IMR-90 (cell line): Measurements from ENCODE around the gene EGFR. TPM values are rescaled to one million over a fixed set of nuclear protein-coding genes. Genes with fewer than 3 reads are reported as not detected.

Experiments
- ATAC-seq: fragments of 200-7000 bp; cut with Tn5 transposase; 2 replicates; pipeline ENCODE4 v1.9.1; 2020; ENCODE audit warnings: low read depth, mild to moderate bottlenecking, moderate library complexity
- BruUV-seq: library from RNA; stranded (reverse); fragments of 400-500 nt; replicated peaks from 2 replicates; lab custom pipeline; 2021; lab: Mats Ljungman, UMichigan
- CTCF ChIA-PET: fragments of 300-600 bp; formaldehyde crosslinking; extraction: SDS; loops from one replicate; lab custom pipeline; 2021; ENCODE audit warnings: antibody characterized with exemption; lab: Yijun Ruan, JAX
- POLR2A ChIA-PET: fragments of 300-600 bp; sonication (Branson Sonifier 250); formaldehyde crosslinking; loops from one replicate; lab custom pipeline; 2022; ENCODE audit warnings: antibody characterized with exemption; ENCODE audit not compliant: unreplicated experiment; lab: Charles Lee
- DNase-seq: peaks from one replicate; pipeline ENCODE4 v3.0.0; 2013
- H2AFZ ChIP-seq: replicated peaks from 2 replicates; pipeline ENCODE3; 2013; ENCODE audit warnings: low read length, mild to moderate bottlenecking; ENCODE audit not compliant: poor library complexity
- H2AK5ac ChIP-seq: 2 replicates; pipeline ENCODE4 v1.6.1; 2013; ENCODE audit warnings: low read depth, low read length, inconsistent platforms
- H2AK9ac ChIP-seq: replicated peaks from 2 replicates; pipeline ENCODE3; 2013; ENCODE audit warnings: mild to moderate bottlenecking, low read depth, low read length, moderate library complexity; ENCODE audit not compliant: poor library complexity
- H2BK120ac ChIP-seq: 2 replicates; pipeline ENCODE4 v1.6.1; 2013; ENCODE audit warnings: low read depth, low read length, inconsistent platforms
- H2BK15ac ChIP-seq: 3 replicates; pipeline ENCODE4 v1.6.1; 2013; ENCODE audit warnings: low read depth, low read length, inconsistent platforms
- H2BK20ac ChIP-seq: 2 replicates; pipeline ENCODE4 v1.6.1; 2013; ENCODE audit warnings: low read depth, mild to moderate bottlenecking, inconsistent platforms, low read length, moderate library complexity
- H2BK5ac ChIP-seq: 2 replicates; pipeline ENCODE4 v1.6.1; 2013; ENCODE audit warnings: mild to moderate bottlenecking, low read depth, low read length, inconsistent platforms; ENCODE audit not compliant: poor library complexity, severe bottlenecking
- H3K14ac ChIP-seq: replicated peaks from 2 replicates; pipeline ENCODE4 v1.6.1; 2013; ENCODE audit warnings: low read depth, low read length, inconsistent platforms
- H3K18ac ChIP-seq: 2 replicates; pipeline ENCODE4 v1.6.1; 2013; ENCODE audit warnings: low read depth, low read length, control low read depth
- H3K23ac ChIP-seq: 2 replicates; pipeline ENCODE4 v1.6.1; 2013; ENCODE audit warnings: low read depth, low read length, inconsistent platforms
- H3K27ac ChIP-seq: 2 replicates; pipeline ENCODE4 v1.5.1; 2013; ENCODE audit warnings: mild to moderate bottlenecking, control low read depth, low read length; ENCODE audit not compliant: insufficient read depth
- H3K27me3 ChIP-seq: 2 replicates; pipeline ENCODE4 v1.6.1; 2013; ENCODE audit warnings: low read length; ENCODE audit not compliant: control insufficient read depth, insufficient read depth
- H3K36me3 ChIP-seq: 2 replicates; pipeline ENCODE4 v1.6.1; 2013; ENCODE audit warnings: low read length, mixed read lengths; ENCODE audit not compliant: control insufficient read depth, insufficient read depth
- H3K4ac ChIP-seq: 2 replicates; pipeline ENCODE4 v1.6.1; 2013; ENCODE audit warnings: low read depth, low read length, inconsistent platforms
- H3K4me1 ChIP-seq: 2 replicates; pipeline ENCODE4 v1.6.1; 2013; ENCODE audit warnings: low read length, mixed read lengths; ENCODE audit not compliant: control insufficient read depth, insufficient read depth
- H3K4me2 ChIP-seq: 2 replicates; pipeline ENCODE4 v1.6.1; 2013; ENCODE audit warnings: low read depth, mild to moderate bottlenecking, control low read depth, low read length, moderate library complexity
- H3K4me3 ChIP-seq: 2 replicates; pipeline ENCODE4 v1.5.1; 2013; ENCODE audit warnings: low read depth, mild to moderate bottlenecking, control low read depth, low read length, moderate library complexity; ENCODE audit not compliant: insufficient read depth
- H3K56ac ChIP-seq: 2 replicates; pipeline ENCODE4 v1.6.1; 2013; ENCODE audit warnings: low read length, inconsistent platforms; ENCODE audit not compliant: insufficient read depth; ENCODE audit errors: extremely low read depth
- H3K79me1 ChIP-seq, 2 experiments: 2 replicates each; pipeline ENCODE4 v1.6.1; 2013; ENCODE audit warnings: low read length in 2 of 2, inconsistent platforms in 1 of 2, low read depth in 1 of 2
- H3K9ac ChIP-seq: 2 replicates; pipeline ENCODE4 v1.6.1; 2013; ENCODE audit warnings: low read depth, low read length, control low read depth
- H3K9me1 ChIP-seq: 2 replicates; pipeline ENCODE4 v1.6.1; 2013; ENCODE audit warnings: low read length, inconsistent platforms; ENCODE audit not compliant: insufficient read depth
- H3K9me3 ChIP-seq: 2 replicates; pipeline ENCODE4 v1.6.1; 2013; ENCODE audit warnings: low read length; ENCODE audit not compliant: control insufficient read depth, insufficient read depth
- H4K20me1 ChIP-seq: 2 replicates; pipeline ENCODE4 v1.6.1; 2013; ENCODE audit warnings: low read length, inconsistent platforms; ENCODE audit not compliant: insufficient read depth
- H4K5ac ChIP-seq: 2 replicates; pipeline ENCODE4 v1.6.1; 2013; ENCODE audit warnings: mild to moderate bottlenecking, low read depth, low read length, control low read depth
- H4K8ac ChIP-seq, 2 experiments: 2 replicates each; pipeline ENCODE4 v1.6.1; 2013; ENCODE audit warnings: low read depth in 2 of 2, low read length in 2 of 2, control low read depth in 1 of 2, inconsistent platforms in 1 of 2
- H4K91ac ChIP-seq: 2 replicates; pipeline ENCODE4 v1.6.1; 2013; ENCODE audit warnings: low read depth, low read length, inconsistent platforms; ENCODE audit not compliant: insufficient read depth
- BHLHE40 ChIP-seq: fragments of 150-350 bp; IDR thresholded peaks from 2 replicates; pipeline ENCODE4 v1.6.1; 2016; ENCODE audit warnings: mild to moderate bottlenecking, low read depth, low read length
- CHD1 ChIP-seq: IDR thresholded peaks from 2 replicates; pipeline ENCODE4 v1.6.1; 2012; ENCODE audit warnings: low read depth, low read length, improper control_type of control experiment
- CTCF ChIP-seq: conservative IDR thresholded peaks from 2 replicates; pipeline ENCODE4 v1.5.1; 2012; ENCODE audit warnings: mild to moderate bottlenecking, low read depth, low read length, improper control_type of control experiment
- ELK1 ChIP-seq: fragments of 150-350 bp; IDR thresholded peaks from 2 replicates; pipeline ENCODE4 v1.6.1; 2016; ENCODE audit warnings: low read depth, mild to moderate bottlenecking, low read length, moderate library complexity, borderline replicate concordance
- MAFK ChIP-seq: IDR thresholded peaks from 2 replicates; pipeline ENCODE4 v1.6.1; 2012; ENCODE audit warnings: low read depth, low read length, improper control_type of control experiment
- MAZ ChIP-seq: IDR thresholded peaks from 2 replicates; pipeline ENCODE4 v1.6.1; 2012; ENCODE audit warnings: low read depth, mild to moderate bottlenecking, low read length, improper control_type of control experiment, moderate library complexity, borderline replicate concordance
- MXI1 ChIP-seq: IDR thresholded peaks from 2 replicates; pipeline ENCODE4 v1.6.1; 2012; ENCODE audit warnings: low read depth, mild to moderate bottlenecking, low read length, moderate library complexity, borderline replicate concordance
- NFE2L2 ChIP-seq: fragments of 150-350 bp; IDR thresholded peaks from 2 replicates; pipeline ENCODE4 v1.6.1; 2016; ENCODE audit warnings: low read depth, mild to moderate bottlenecking, low read length
- POLR2A ChIP-seq: IDR thresholded peaks from 2 replicates; pipeline ENCODE4 v1.6.1; 2012; ENCODE audit warnings: mild to moderate bottlenecking, low read depth, low read length
- RCOR1 ChIP-seq: IDR thresholded peaks from 2 replicates; pipeline ENCODE4 v1.6.1; 2012; ENCODE audit warnings: mild to moderate bottlenecking, low read length, improper control_type of control experiment; ENCODE audit not compliant: insufficient replicate concordance
- RFX5 ChIP-seq: IDR thresholded peaks from 2 replicates; pipeline ENCODE4 v1.8.0; 2012; ENCODE audit warnings: low read depth, mild to moderate bottlenecking, low read length, moderate library complexity
- SMC3 ChIP-seq: fragments of 150-350 bp; IDR thresholded peaks from 2 replicates; pipeline ENCODE4 v1.6.1; 2016; ENCODE audit warnings: low read depth, mild to moderate bottlenecking, antibody characterized with exemption, low read length, moderate library complexity
- USF2 ChIP-seq: fragments of 150-350 bp; IDR thresholded peaks from 2 replicates; pipeline ENCODE4 v1.6.1; 2017; ENCODE audit warnings: mild to moderate bottlenecking, antibody characterized with exemption, low read length, low read depth
- WGBS, 2 experiments: methylation state at CpG; one replicate each; pipeline versions ENCODE4 v1.1.5 to v1.1.7; 2013; ENCODE audit warnings: missing lambda C conversion rate in 2 of 2; ENCODE audit not compliant: insufficient read length in 1 of 2; ENCODE audit errors: extremely low coverage in 2 of 2; 5-methylcytosine and 5-hydroxymethylcytosine counted together
- dilution Hi-C: fragments of 300-500 bp; cut with HindIII; formaldehyde crosslinking; loops from one replicate; pipeline ENCODE4 v1.14.3; 2018; ENCODE audit warnings: low sequenced_read_pairs; ENCODE audit not compliant: unreplicated experiment
- in situ Hi-C: fragments of 300-500 bp; cut with MboI; formaldehyde crosslinking; loops from 3 replicates; pipeline ENCODE4 v1.14.3; 2019; ENCODE audit warnings: low sequenced_read_pairs, inconsistent platforms, mixed read lengths
- intact Hi-C: fragments of 100-400 bp; cut with micrococcal nuclease; formaldehyde crosslinking; loops from 2 replicates; pipeline ENCODE4 v1.10.0; 2022
- polyA plus RNA-seq, 3 experiments: library from polyadenylated mRNA; depleted of rRNA; stranded (reverse); fragments of >200 nt; gene quantifications; 2 replicates each; pipeline ENCODE4 v1.2.3, GENCODE V29; 2012; ENCODE audit warnings: low replicate concordance in 1 of 3
- total RNA-seq: library from RNA; depleted of rRNA; stranded (reverse); fragments of >200 nt; gene quantifications from 2 replicates; pipeline ENCODE4 v1.2.3, GENCODE V29; 2012

The EGFR gene
- total and polyA plus RNA-seq, 2 of the 4 experiments (the other 2 are of a cell fraction) = 36.9 to 60.4 TPM

- TF ChIP-seq CHD1 = no peak
- TF ChIP-seq SMC3 = no peak
- no peak for TF ChIP-seq BHLHE40
- TF ChIP-seq MAZ = no peak
- TF ChIP-seq NFE2L2 = no peak
- no peak for TF ChIP-seq ELK1
- no peak for TF ChIP-seq CTCF
- no peak for TF ChIP-seq MXI1
- TF ChIP-seq RFX5 = no peak
- TF ChIP-seq MAFK = no peak
- no peak for TF ChIP-seq POLR2A
- TF ChIP-seq RCOR1 = no peak
- TF ChIP-seq USF2 = no peak
- POLR2A ChIA-PET = no interaction called here
- Histone ChIP-seq H4K5ac (no peak overlapping the region), H3K36me3 (peaks cover 3% of the 10 kb centered on the region; the same call in 1 of the 2 replicates), H3K9ac (no peak overlapping the region), H2AK9ac (no peak overlapping the region), H3K14ac (no peak overlapping the region), H3K4me1 (peaks cover 39% of the 10 kb centered on the region), H3K27ac (peak overlapping the region; percentile 50; the same call in 1 of the 2 replicates), H3K9me1 (peaks cover 27% of the 10 kb centered on the region), H3K4me3 (no peak overlapping the region), H3K9me3 (no peaks in the 10 kb centered on the region), H3K4me2 (no peak overlapping the region), H3K23ac (0 out of 2 replicates have a peak overlapping the region, but pooled peaks have one; percentile 25), H2BK5ac (peak overlapping the region; percentile 99), H2BK15ac (no peak overlapping the region; the same call in 2 of the 3 replicates), H3K79me1 (peaks cover 48 to 88% of the 10 kb centered on the region in 2 experiments), H4K20me1 (peaks cover 25% of the 10 kb centered on the region; the same call in 1 of the 2 replicates), H3K56ac (no peak overlapping the region), H3K18ac (peak overlapping the region; percentile 17; the same call in 1 of the 2 replicates), H2AK5ac (no peak overlapping the region), H2AFZ (no peak overlapping the region), H4K8ac (peak overlapping the region in 1 of 2 experiments; percentile 64; a peak in 1 of 4 replicates), H2BK120ac (0 out of 2 replicates have a peak overlapping the region, but pooled peaks have one; percentile 18), H3K4ac (peak overlapping the region; percentile 74; the same call in 1 of the 2 replicates), H4K91ac (no peak overlapping the region; the same call in 1 of the 2 replicates), H2BK20ac (no peak overlapping the region), H3K27me3 (no peaks in the 10 kb centered on the region)
- CTCF ChIA-PET = no interaction called here
- intact Hi-C loops (no loop called here), in situ Hi-C loops (no loop called here), dilution Hi-C loops (no loop called here)
- no peak for DNase-seq
- WGBS, 2 experiments = 100% methylated on average over 2 of the region's 6 CpGs; no CpG with 5 or more reads in 1 of the 2 experiments
- ATAC-seq = no peak
- no TSS peak for BruUV-seq
Observed at GRCh38 chr7:55088107-55088506, 69.3 kb downstream of the EGFR start.
